Activated CD8-positive, alpha-beta T cell treated with anti-CD3 and anti-CD28 coated beads for 36 hours (primary cell): ENCODE measurements around the gene EEF1A2. TPM values are rescaled to one million over a fixed set of nuclear protein-coding genes. Genes with fewer than 3 reads are reported as not detected.

Experiments
- ATAC-seq: fragments of 200-7000 bp; cut with Tn5 transposase; one replicate; pipeline ENCODE4 v1.10.0; 2021; ENCODE audit warnings: mild to moderate bottlenecking, moderate library complexity
- CTCF ChIA-PET: fragments of 350-600 bp; sonication (Branson Sonifier 250); formaldehyde crosslinking; loops from one replicate; lab custom pipeline; 2021; ENCODE audit warnings: antibody characterized with exemption; lab: Charles Lee
- POLR2A ChIA-PET: fragments of 350-600 bp; sonication (Branson Sonifier 250); formaldehyde crosslinking; loops from one replicate; lab custom pipeline; 2021; ENCODE audit warnings: antibody characterized with exemption; lab: Charles Lee
- DNase-seq: peaks from one replicate; pipeline ENCODE4 v3.0.0-alpha.2; 2020
- H3K27ac Mint-ChIP-seq: one replicate; pipeline ENCODE4 v1.8.0; 2021; ENCODE audit warnings: mild to moderate bottlenecking, mixed read lengths
- H3K27me3 Mint-ChIP-seq: one replicate; pipeline ENCODE4 v1.8.0; 2021; ENCODE audit warnings: mixed read lengths
- H3K36me3 Mint-ChIP-seq: one replicate; pipeline ENCODE4 v1.8.0; 2021; ENCODE audit warnings: low read depth, mixed read lengths
- H3K4me1 Mint-ChIP-seq: one replicate; pipeline ENCODE4 v1.8.0; 2021; ENCODE audit warnings: low read depth, mixed read lengths
- H3K4me3 Mint-ChIP-seq: one replicate; pipeline ENCODE4 v1.8.0; 2021; ENCODE audit warnings: mild to moderate bottlenecking, moderate library complexity, mixed read lengths
- H3K9me3 Mint-ChIP-seq: one replicate; pipeline ENCODE4 v1.8.0; 2021; ENCODE audit warnings: mixed read lengths
- CTCF ChIP-seq: fragments of 200-600 bp; IDR thresholded peaks from one replicate; pipeline ENCODE4 v1.8.0; 2022; ENCODE audit warnings: antibody characterized with exemption, mild to moderate bottlenecking
- intact Hi-C: fragments of 100-400 bp; cut with micrococcal nuclease; formaldehyde crosslinking; loops from one replicate; pipeline ENCODE4 v1.10.0; 2022
- total RNA-seq, 2 experiments: library from RNA; stranded (reverse); gene quantifications; one replicate each; pipeline ENCODE4 v1.2.3, GENCODE V29; 2021

The EEF1A2 gene
- 1 to 10 TPM; 1.4 to 2.2 TPM for total RNA-seq

- ATAC-seq (peak; percentile 28), DNase-seq (peak; percentile 32)
- no peak for TF ChIP-seq CTCF
- no peaks in the 10 kb centered on the region for H3K4me1 Mint-ChIP-seq
- intact Hi-C loops = no loop called here
- H3K4me3 Mint-ChIP-seq = no peak within 1 kb of the TSS
- no peaks in the 10 kb centered on the region for H3K36me3 Mint-ChIP-seq
- CTCF ChIA-PET = no interaction called here
- H3K27ac Mint-ChIP-seq = no peak within 1 kb of the TSS
- peaks cover 16% of the 10 kb centered on the region for H3K27me3 Mint-ChIP-seq
- POLR2A ChIA-PET = no interaction called here
- peaks cover 4% of the 10 kb centered on the region for H3K9me3 Mint-ChIP-seq
Measured at GRCh38 chr20:63498960-63499337, at the start of gene EEF1A2. Gene EEF1A2, minus strand, starts transcription at chr20:63499083. Its CDS starts 1,320 bp downstream, at chr20:63497763.

GRCh38 chr20:63548542-63548941 is 49.7 kb upstream of the EEF1A2 start:
- ChIA-PET POLR2A (no interaction called here), CTCF (no interaction called here)
- no peaks in the 10 kb centered on the region for H3K9me3 Mint-ChIP-seq
- H3K4me3 Mint-ChIP-seq = no peak overlapping the region
- peaks cover 11% of the 10 kb centered on the region for H3K4me1 Mint-ChIP-seq
- TF ChIP-seq CTCF = no peak
- ATAC-seq (no peak), DNase-seq (no peak)
- H3K27ac Mint-ChIP-seq = no peak overlapping the region
- H3K36me3 Mint-ChIP-seq = no peaks in the 10 kb centered on the region
- H3K27me3 Mint-ChIP-seq = peaks cover 7% of the 10 kb centered on the region
- intact Hi-C loops = no loop called here

GRCh38 chr20:63547725-63548480 is 49.0 kb upstream of the EEF1A2 start, which contains the start of gene SRMS:
Gene SRMS, minus strand, starts transcription at chr20:63547749. Its CDS starts 286 bp downstream, at chr20:63547463.
- Mint-ChIP-seq H3K4me3 (no peak within 1 kb of the TSS), H3K36me3 (no peaks in the 10 kb centered on the region), H3K9me3 (no peaks in the 10 kb centered on the region), H3K27me3 (peaks cover 7% of the 10 kb centered on the region), H3K27ac (no peak within 1 kb of the TSS), H3K4me1 (peaks cover 8% of the 10 kb centered on the region)
- intact Hi-C loops = no loop called here
- CTCF ChIA-PET = no interaction called here
- no peak for TF ChIP-seq CTCF
- ATAC-seq (no peak), DNase-seq (no peak)
- POLR2A ChIA-PET = no interaction called here

- ATAC-seq = no peak
- Mint-ChIP-seq H3K27ac (no peak overlapping the region), H3K4me1 (peaks cover 2% of the 10 kb centered on the region), H3K4me3 (no peak overlapping the region), H3K36me3 (no peaks in the 10 kb centered on the region), H3K27me3 (peaks cover 7% of the 10 kb centered on the region), H3K9me3 (no peaks in the 10 kb centered on the region)
- intact Hi-C loops = no loop called here
- CTCF ChIA-PET = interaction anchor here (1.1 kb wide), 1 partner anchor 9 kb away, joined by 3 read pairs; no protein-coding TSS in a partner anchor
- DNase-seq = no peak
- TF ChIP-seq CTCF = no peak
- POLR2A ChIA-PET = no interaction called here
Measured at GRCh38 chr20:63546956-63547724, 48.3 kb upstream of the EEF1A2 start.
